Stomach (tissue), 9 donors: ENCODE results near the gene GDPD2. TPM values are rescaled to one million over a fixed set of nuclear protein-coding genes. Genes with fewer than 3 reads are reported as not detected.

Experiments used
- DNase-seq, 2 donors: peaks; one replicate each; pipeline versions ENCODE4 v3.0.0 to v3.0.0-alpha.2; 2013 to 2019
- H3K27ac ChIP-seq, 5 donors: fragments of 200-600 bp in 4 of 5; sonication (generic) in 4 of 5; one replicate each; pipeline ENCODE4 v1.5.1; 2013 to 2019; ENCODE audit warnings: mild to moderate bottlenecking in 1 of 5, moderate library complexity in 1 of 5
- H3K27me3 ChIP-seq, 3 donors: fragments of 200-600 bp; sonication (generic); one replicate each; pipeline ENCODE4 v1.5.1; 2017 to 2019; ENCODE audit warnings: mixed run types in 1 of 3
- H3K36me3 ChIP-seq, 4 donors: fragments of 200-600 bp; sonication (generic); 1 replicate in 3 of 4; 2 replicates in 1 of 4; pipeline ENCODE4 v1.5.1; 2016 to 2019
- H3K4me1 ChIP-seq, 4 donors: fragments of 200-600 bp; sonication (generic); one replicate each; pipeline ENCODE4 v1.5.1; 2016 to 2019
- H3K4me3 ChIP-seq, 4 donors: fragments of 200-600 bp; sonication (generic) in 3 of 4; one replicate each; pipeline ENCODE4 v1.5.1; 2016 to 2019; ENCODE audit warnings: mild to moderate bottlenecking in 1 of 4
- H3K9me3 ChIP-seq, 4 donors: fragments of 200-600 bp; sonication (generic); one replicate each; pipeline ENCODE4 v1.5.1; 2016 to 2019
- CTCF ChIP-seq, 7 experiments: fragments of 450-650 bp in 4 of 7; fragments of 200-600 bp in 3 of 7; sonication (generic) in 3 of 7; IDR thresholded peaks; one replicate each; pipeline ENCODE4 v1.5.1; 2016 to 2019; ENCODE audit warnings: antibody characterized with exemption in 7 of 7, control low read depth in 2 of 7, mild to moderate bottlenecking in 1 of 7
- EP300 ChIP-seq: sonication (generic); formaldehyde crosslinking; IDR thresholded peaks from one replicate; pipeline ENCODE4 v1.6.1; 2017; ENCODE audit warnings: antibody characterized with exemption
- POLR2A ChIP-seq, 4 donors: fragments of 450-650 bp; IDR thresholded peaks; one replicate each; pipeline ENCODE4 v1.6.1; 2016; ENCODE audit warnings: antibody characterized with exemption in 4 of 4, control low read depth in 2 of 4, mild to moderate bottlenecking in 1 of 4, moderate library complexity in 1 of 4
- POLR2AphosphoS5 ChIP-seq, 3 donors: sonication (generic); formaldehyde crosslinking; IDR thresholded peaks; one replicate each; pipeline ENCODE4 v1.6.1; 2016; ENCODE audit warnings: antibody characterized with exemption in 3 of 3
- WGBS, 5 donors: extraction: QIAGEN DNeasy Blood & Tissue Kit in 3 of 5; methylation state at CpG; one replicate each; pipeline versions ENCODE4 v1.1.5 to v1.1.7; 2013 to 2018; 5-methylcytosine and 5-hydroxymethylcytosine counted together
- intact Hi-C: fragments of 100-400 bp; cut with DNase I; formaldehyde crosslinking; loops from one replicate; pipeline ENCODE4 v1.15.1; 2023; ENCODE audit warnings: low total_unique reads
- polyA plus RNA-seq, 3 donors: library from polyadenylated mRNA; stranded (reverse); fragments of 200-250 nt; gene quantifications; one replicate each; pipeline ENCODE4 v1.2.3, GENCODE V29; 2013
- total RNA-seq, 5 donors: library from RNA; depleted of rRNA; stranded (reverse); fragments of >200 nt; gene quantifications; one replicate each; pipeline versions ENCODE4 v1.1.0 to v1.2.3, GENCODE V29; 2014 to 2016
- donor health status: healthy with polysubstance abuse.
- donor health status: Bipolar disorder and iron deficiency.
- donor health status: healthy.

Gene GDPD2
- total and polyA plus RNA-seq, 8 donors: 0.18 to 18.2 (median 1.3) TPM; not detected in 5

- no peak for TF ChIP-seq POLR2AphosphoS5 (IDR thresholded peaks at IDR 0.05)
- TF ChIP-seq POLR2A (IDR thresholded peaks at IDR 0.05): no peak
- TF ChIP-seq CTCF (IDR thresholded peaks at IDR 0.05): no peak
- no peak for TF ChIP-seq EP300
- intact Hi-C loops: no loop called here
- DNase-seq: peak in 1 of 2 donors; percentile 28
- WGBS, 5 donors: 33 to 100% (median 50%) methylated on average over 1 to 2 of the region's 2 CpGs
- Histone ChIP-seq H3K27ac (no peak overlapping the region), H3K27me3 (peaks cover 0 to 20% (median 5%) of the 10 kb centered on the region in 3 donors), H3K4me3 (no peak overlapping the region), H3K4me1 (no peaks in the 10 kb centered on the region), H3K36me3 (no peaks in the 10 kb centered on the region), H3K9me3 (no peaks in the 10 kb centered on the region)
Observed at GRCh38 chrX:70421618-70422017, 1.5 kb upstream of the GDPD2 start.

- WGBS, 5 donors: 28 to 74% (median 44%) methylated on average over 10 of the region's 10 CpGs
- no peak for TF ChIP-seq CTCF (IDR thresholded peaks at IDR 0.05)
- Histone ChIP-seq H3K9me3 (no peaks in the 10 kb centered on the region), H3K27me3 (peaks cover 0 to 20% (median 5%) of the 10 kb centered on the region in 3 donors), H3K4me3 (no peak overlapping the region), H3K27ac (no peak overlapping the region), H3K36me3 (no peaks in the 10 kb centered on the region), H3K4me1 (no peaks in the 10 kb centered on the region)
- intact Hi-C loops: no loop called here
- DNase-seq: peak in 1 of 2 donors; percentile 46
Observed at GRCh38 chrX:70423936-70424675, 992 bp downstream of the GDPD2 start.

- intact Hi-C loops: no loop called here
- Histone ChIP-seq H3K4me3 (no peak overlapping the region), H3K4me1 (no peaks in the 10 kb centered on the region), H3K36me3 (no peaks in the 10 kb centered on the region), H3K9me3 (no peaks in the 10 kb centered on the region), H3K27me3 (peaks cover 0 to 20% (median 5%) of the 10 kb centered on the region in 3 donors), H3K27ac (no peak overlapping the region)
- TF ChIP-seq EP300 (no peak), POLR2A (IDR thresholded peaks at IDR 0.05) (no peak), POLR2AphosphoS5 (IDR thresholded peaks at IDR 0.05) (no peak), CTCF (IDR thresholded peaks at IDR 0.05) (no peak)
- DNase-seq: no peak
- 78 to 100% (median 89%) methylated on average over 2 to 10 of the region's 10 CpGs for WGBS, 5 donors
Observed at GRCh38 chrX:70424801-70425200, 1.7 kb downstream of the GDPD2 start.

GRCh38 chrX:70426286-70427278, 3.5 kb downstream of the GDPD2 start:
- intact Hi-C loops: no loop called here
- Histone ChIP-seq H3K4me1 (no peaks in the 10 kb centered on the region), H3K27me3 (peaks cover 0 to 20% (median 5%) of the 10 kb centered on the region in 3 donors), H3K27ac (no peak overlapping the region), H3K4me3 (no peak overlapping the region), H3K9me3 (no peaks in the 10 kb centered on the region), H3K36me3 (no peaks in the 10 kb centered on the region)
- TF ChIP-seq EP300: no peak
- no peak for TF ChIP-seq CTCF (IDR thresholded peaks at IDR 0.05)
- TF ChIP-seq POLR2AphosphoS5 (IDR thresholded peaks at IDR 0.05): no peak
- TF ChIP-seq POLR2A (IDR thresholded peaks at IDR 0.05): no peak
- WGBS, 5 donors: 78 to 86% (median 84%) methylated on average over 10 to 15 of the region's 15 CpGs
- no peak for DNase-seq
